GM12872 (cell line): Measurements from ENCODE around the gene STK33.

Experiments
- TF ChIP-seq, protein P1 (sequence below): IDR thresholded peaks from 3 replicates; pipeline ENCODE4 v1.5.1; 2011; ENCODE audit warnings: low read depth, mild to moderate bottlenecking, low read length, moderate library complexity; ENCODE audit not compliant: insufficient read depth

The STK33 gene

GRCh38 chr11:8634498-8634897 lies 40.5 kb upstream of the STK33 start:
- TF ChIP-seq, protein P1, sequence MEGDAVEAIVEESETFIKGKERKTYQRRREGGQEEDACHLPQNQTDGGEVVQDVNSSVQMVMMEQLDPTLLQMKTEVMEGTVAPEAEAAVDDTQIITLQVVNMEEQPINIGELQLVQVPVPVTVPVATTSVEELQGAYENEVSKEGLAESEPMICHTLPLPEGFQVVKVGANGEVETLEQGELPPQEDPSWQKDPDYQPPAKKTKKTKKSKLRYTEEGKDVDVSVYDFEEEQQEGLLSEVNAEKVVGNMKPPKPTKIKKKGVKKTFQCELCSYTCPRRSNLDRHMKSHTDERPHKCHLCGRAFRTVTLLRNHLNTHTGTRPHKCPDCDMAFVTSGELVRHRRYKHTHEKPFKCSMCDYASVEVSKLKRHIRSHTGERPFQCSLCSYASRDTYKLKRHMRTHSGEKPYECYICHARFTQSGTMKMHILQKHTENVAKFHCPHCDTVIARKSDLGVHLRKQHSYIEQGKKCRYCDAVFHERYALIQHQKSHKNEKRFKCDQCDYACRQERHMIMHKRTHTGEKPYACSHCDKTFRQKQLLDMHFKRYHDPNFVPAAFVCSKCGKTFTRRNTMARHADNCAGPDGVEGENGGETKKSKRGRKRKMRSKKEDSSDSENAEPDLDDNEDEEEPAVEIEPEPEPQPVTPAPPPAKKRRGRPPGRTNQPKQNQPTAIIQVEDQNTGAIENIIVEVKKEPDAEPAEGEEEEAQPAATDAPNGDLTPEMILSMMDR: no peak

GRCh38 chr11:8631395-8632118 lies 37.5 kb upstream of the STK33 start:
- TF ChIP-seq, protein P1: no peak

- TF ChIP-seq, protein P1: no peak
Measured at GRCh38 chr11:8624698-8625097, 30.7 kb upstream of the STK33 start.

DNA sequence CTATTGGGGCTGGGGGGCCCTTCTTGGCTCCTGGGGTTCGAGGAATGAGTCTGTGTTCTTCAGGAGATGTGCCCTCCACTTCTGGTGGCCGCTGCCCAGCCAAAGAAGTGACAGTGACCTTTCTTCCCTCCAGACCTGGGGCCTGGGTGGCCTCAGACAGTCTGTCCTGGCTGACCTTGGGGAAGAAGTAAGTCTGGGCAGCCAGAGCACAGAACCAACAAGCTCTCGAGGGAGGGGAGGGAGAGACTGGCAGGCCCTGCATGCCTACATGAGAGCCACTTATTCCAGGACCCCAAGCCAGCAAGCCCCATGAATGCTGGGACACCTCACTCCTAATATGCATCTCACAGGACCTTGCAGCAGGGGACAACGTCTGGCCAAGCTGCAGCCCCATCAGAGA lies 27.1 kb upstream of the STK33 start:
- TF ChIP-seq, protein P1: no peak

DNA sequence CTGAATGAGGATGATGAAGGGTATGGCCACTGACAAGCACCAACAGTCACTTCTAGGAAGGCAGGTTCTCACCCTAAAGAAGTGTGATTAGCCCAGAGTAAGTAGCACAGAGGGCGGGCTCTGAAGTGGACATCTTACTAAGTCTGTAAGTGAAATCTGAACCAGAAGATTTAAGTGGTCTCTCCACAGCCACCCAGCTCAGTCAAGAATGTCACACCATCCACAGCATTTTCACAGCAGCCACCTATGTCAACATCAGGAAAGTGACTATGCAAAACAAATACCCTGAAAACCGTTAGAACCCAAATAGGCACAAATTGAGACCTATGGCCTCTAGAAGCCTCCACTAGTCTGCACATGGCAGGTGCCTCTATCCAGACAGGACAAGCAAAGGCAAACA lies 23.0 kb upstream of the STK33 start:
- TF ChIP-seq, protein P1: no peak

DNA sequence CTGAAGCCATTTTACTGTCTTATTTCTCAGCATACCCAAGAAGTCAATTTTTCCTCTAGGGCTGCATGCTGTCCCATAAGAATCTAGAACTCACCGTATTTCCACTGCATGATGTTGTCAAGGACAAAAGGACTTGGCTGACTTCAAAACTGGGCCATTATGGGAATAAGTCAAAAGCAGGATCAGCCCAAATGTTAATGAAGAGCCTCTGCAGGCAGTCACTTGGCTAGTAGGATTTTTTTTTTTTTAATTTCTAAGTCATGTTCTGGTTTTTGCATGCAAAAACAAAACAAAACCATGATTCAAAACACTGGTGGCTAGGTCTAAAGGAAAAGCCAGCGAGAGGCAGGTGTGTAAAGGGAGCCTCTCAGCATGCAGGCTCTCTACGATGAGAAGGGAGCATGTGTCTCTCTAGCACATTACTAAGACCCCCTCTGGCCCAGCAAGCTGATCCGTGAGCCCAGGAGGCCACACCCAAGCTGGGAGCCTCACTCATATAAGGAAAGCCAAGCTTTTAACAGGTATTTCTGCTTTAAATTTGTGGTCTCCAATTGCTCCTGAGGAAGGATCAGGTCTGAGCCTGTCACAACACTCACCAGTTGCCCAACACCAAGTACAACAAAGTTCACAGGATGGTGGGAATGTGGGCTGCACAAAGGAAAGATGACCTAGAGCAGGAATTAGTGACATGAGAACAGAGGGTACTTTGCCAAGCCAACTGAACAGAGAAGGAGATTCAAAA lies 21.4 kb upstream of the STK33 start:
- TF ChIP-seq, protein P1: no peak

DNA sequence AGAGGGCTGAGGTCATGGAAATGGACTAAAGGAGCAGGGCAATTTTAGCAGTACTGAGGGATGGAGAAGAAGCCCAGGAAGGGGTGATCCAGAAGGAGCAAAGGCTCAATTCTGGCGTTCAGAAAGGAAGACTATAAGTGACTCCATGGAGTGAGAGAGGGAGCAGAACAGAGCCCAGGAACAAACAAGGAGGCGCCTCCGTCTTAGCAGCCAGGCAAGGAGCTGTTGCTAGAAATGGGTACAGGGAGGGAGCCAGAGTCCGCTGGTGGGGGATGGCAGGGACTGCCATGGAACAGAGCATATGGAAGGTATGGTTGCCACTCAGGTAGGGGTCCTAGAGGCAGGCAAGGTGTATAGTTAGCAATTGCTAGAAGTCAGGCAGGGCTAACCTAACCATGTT lies 20.5 kb upstream of the STK33 start:
- TF ChIP-seq, protein P1: no peak
